Thyroid gland (tissue), 4 donors: ENCODE results near the gene ENAH. TPM values are rescaled to one million over a fixed set of nuclear protein-coding genes. Genes with fewer than 3 reads are reported as not detected.

Experiments used
- DNase-seq, 2 donors: peaks; one replicate each; pipeline ENCODE4 v3.0.0-alpha.2; 2019
- H3K27ac ChIP-seq, 3 donors: fragments of 200-600 bp; sonication (generic); 1 replicate in 2 of 3; 2 replicates in 1 of 3; pipeline ENCODE4 v1.5.1; 2016 to 2019; ENCODE audit warnings: mild to moderate bottlenecking in 1 of 3, moderate library complexity in 1 of 3
- H3K27me3 ChIP-seq: fragments of 200-600 bp; sonication (generic); one replicate; pipeline ENCODE4 v1.5.1; 2019
- H3K36me3 ChIP-seq, 2 donors: fragments of 200-600 bp; sonication (generic); one replicate each; pipeline ENCODE4 v1.5.1; 2016 to 2019
- H3K4me1 ChIP-seq, 2 donors: fragments of 200-600 bp; sonication (generic); one replicate each; pipeline ENCODE4 v1.5.1; 2017 to 2019
- H3K4me3 ChIP-seq, 3 donors: fragments of 200-600 bp; sonication (generic); replicated peaks in 1 of 3; 1 replicate in 2 of 3; 2 replicates in 1 of 3; pipeline ENCODE4 v1.5.1; 2016; ENCODE audit warnings: mild to moderate bottlenecking in 1 of 3
- H3K9me3 ChIP-seq: fragments of 200-600 bp; sonication (generic); one replicate; pipeline ENCODE4 v1.5.1; 2017
- POLR2A ChIP-seq, 2 donors: fragments of 450-650 bp; IDR thresholded peaks; one replicate each; pipeline ENCODE4 v1.6.1; 2017; ENCODE audit warnings: antibody characterized with exemption in 2 of 2, mild to moderate bottlenecking in 2 of 2, moderate library complexity in 1 of 2
- WGBS, 2 donors: methylation state at CpG; one replicate each; pipeline ENCODE4 v1.1.5; 2017; 5-methylcytosine and 5-hydroxymethylcytosine counted together
- intact Hi-C: fragments of 100-400 bp; cut with DNase I; formaldehyde crosslinking; loops from one replicate; pipeline ENCODE4 v1.15.1; 2023
- total RNA-seq, 4 donors: library from RNA; depleted of rRNA; stranded (reverse); fragments of >200 nt; gene quantifications; one replicate each; pipeline ENCODE4 v1.2.3, GENCODE V29; 2016
- TF ChIP-seq, protein P1 (sequence below), 6 experiments: fragments of 200-600 bp in 3 of 6; fragments of 450-650 bp in 3 of 6; sonication (generic) in 3 of 6; IDR thresholded peaks; one replicate each; pipeline ENCODE4 v1.5.1; 2016 to 2019; ENCODE audit warnings: antibody characterized with exemption in 6 of 6, mild to moderate bottlenecking in 2 of 6, inconsistent platforms in 1 of 6, moderate library complexity in 1 of 6

The ENAH gene
- total RNA-seq, 4 donors from 2014 or later = 24.5 to 31.4 (median 28.5) TPM

GRCh38 chr1:225451840-225452515, 200.9 kb downstream of the ENAH start:
- Histone ChIP-seq H3K27me3 (no peaks in the 10 kb centered on the region), H3K36me3 (no peaks in the 10 kb centered on the region), H3K4me1 (peaks cover 4 to 28% of the 10 kb centered on the region in 2 donors), H3K9me3 (no peaks in the 10 kb centered on the region), H3K4me3 (no peak overlapping the region), H3K27ac (no peak overlapping the region)
- intact Hi-C loops = no loop called here
- TF ChIP-seq POLR2A (IDR thresholded peaks at IDR 0.05) = no peak
- TF ChIP-seq, protein P1, sequence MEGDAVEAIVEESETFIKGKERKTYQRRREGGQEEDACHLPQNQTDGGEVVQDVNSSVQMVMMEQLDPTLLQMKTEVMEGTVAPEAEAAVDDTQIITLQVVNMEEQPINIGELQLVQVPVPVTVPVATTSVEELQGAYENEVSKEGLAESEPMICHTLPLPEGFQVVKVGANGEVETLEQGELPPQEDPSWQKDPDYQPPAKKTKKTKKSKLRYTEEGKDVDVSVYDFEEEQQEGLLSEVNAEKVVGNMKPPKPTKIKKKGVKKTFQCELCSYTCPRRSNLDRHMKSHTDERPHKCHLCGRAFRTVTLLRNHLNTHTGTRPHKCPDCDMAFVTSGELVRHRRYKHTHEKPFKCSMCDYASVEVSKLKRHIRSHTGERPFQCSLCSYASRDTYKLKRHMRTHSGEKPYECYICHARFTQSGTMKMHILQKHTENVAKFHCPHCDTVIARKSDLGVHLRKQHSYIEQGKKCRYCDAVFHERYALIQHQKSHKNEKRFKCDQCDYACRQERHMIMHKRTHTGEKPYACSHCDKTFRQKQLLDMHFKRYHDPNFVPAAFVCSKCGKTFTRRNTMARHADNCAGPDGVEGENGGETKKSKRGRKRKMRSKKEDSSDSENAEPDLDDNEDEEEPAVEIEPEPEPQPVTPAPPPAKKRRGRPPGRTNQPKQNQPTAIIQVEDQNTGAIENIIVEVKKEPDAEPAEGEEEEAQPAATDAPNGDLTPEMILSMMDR (IDR thresholded peaks at IDR 0.05) = no peak
- WGBS, 2 donors = 86 to 87% methylated on average over 20 to 22 of the region's 25 CpGs
- no peak for DNase-seq

DNA sequence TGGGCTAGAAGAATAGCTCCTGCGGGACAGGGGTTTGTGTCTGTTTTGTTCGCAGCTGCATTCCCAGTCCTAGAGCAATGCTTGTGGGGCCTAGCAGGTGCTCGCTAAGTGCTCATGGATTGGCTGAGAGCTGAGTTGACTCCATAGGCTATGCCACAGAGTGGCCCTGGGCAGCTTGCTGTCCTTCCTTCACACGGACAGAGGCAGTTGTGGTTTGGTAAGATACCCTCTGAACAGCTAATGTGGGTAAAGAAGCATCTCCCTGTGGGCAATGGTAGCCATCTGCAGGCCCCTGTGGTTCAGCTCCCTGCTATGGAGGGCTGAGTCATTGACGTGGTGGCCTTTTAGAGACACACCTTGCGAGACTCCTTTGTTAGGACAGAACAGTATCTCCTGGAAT, 201.6 kb downstream of the ENAH start:
- no peak for DNase-seq
- Histone ChIP-seq H3K4me1 (peaks cover 11 to 34% of the 10 kb centered on the region in 2 donors), H3K36me3 (no peaks in the 10 kb centered on the region), H3K9me3 (no peaks in the 10 kb centered on the region), H3K27me3 (no peaks in the 10 kb centered on the region), H3K27ac (no peak overlapping the region), H3K4me3 (no peak overlapping the region)
- intact Hi-C loops = no loop called here
- TF ChIP-seq, protein P1 (IDR thresholded peaks at IDR 0.05) = no peak
- no peak for TF ChIP-seq POLR2A (IDR thresholded peaks at IDR 0.05)
- WGBS, 2 donors = 87 to 93% methylated on average over 6 of the region's 6 CpGs

DNA sequence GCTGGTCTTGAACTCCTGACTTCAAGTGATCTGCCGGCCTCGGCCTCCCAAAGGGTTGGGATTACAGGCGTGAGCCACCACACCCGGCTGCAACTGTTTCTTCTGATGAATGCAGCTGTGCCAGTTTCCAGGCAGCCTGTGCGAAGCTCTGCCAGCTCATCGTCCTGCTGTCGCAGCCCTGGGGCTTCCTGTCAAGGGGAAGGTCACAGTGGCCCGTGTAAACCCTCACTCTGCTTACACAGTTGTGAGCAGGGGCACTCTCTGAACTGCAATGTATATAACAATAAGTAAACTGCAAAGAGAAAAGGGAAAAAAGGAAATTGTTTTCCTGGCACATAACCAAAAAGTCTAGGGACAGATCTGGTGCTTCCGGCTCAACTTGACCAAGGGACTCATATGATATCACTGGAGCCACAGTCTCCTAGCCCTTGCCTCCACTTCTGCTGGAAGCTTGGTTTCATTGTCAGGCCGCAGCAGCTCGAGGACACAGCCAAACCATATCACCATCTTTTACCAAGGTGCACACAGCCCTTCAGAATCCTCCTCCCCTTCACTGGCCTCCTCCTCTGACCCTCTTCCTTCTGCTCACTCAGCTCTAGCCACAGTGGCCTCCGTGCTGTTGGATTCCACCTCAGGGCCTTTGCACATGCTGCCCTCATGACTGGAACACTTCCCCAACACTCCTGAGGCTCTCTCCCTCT, 202.3 kb downstream of the ENAH start:
- 74 to 80% methylated on average over 12 of the region's 12 CpGs for WGBS, 2 donors
- Histone ChIP-seq H3K9me3 (no peaks in the 10 kb centered on the region), H3K27ac (no peak overlapping the region), H3K36me3 (no peaks in the 10 kb centered on the region), H3K4me3 (no peak overlapping the region), H3K27me3 (no peaks in the 10 kb centered on the region), H3K4me1 (peaks cover 18 to 41% of the 10 kb centered on the region in 2 donors)
- intact Hi-C loops = no loop called here
- no peak for DNase-seq
- no peak for TF ChIP-seq POLR2A (IDR thresholded peaks at IDR 0.05)
- TF ChIP-seq, protein P1 (IDR thresholded peaks at IDR 0.05) = no peak

- Histone ChIP-seq H3K27ac (no peak overlapping the region), H3K9me3 (no peaks in the 10 kb centered on the region), H3K27me3 (no peaks in the 10 kb centered on the region), H3K4me3 (no peak overlapping the region), H3K36me3 (no peaks in the 10 kb centered on the region), H3K4me1 (peaks cover 20 to 46% of the 10 kb centered on the region in 2 donors)
- no peak for DNase-seq
- WGBS, 2 donors = 95 to 98% methylated on average over 5 of the region's 5 CpGs
- no peak for TF ChIP-seq POLR2A (IDR thresholded peaks at IDR 0.05)
- TF ChIP-seq, protein P1 (IDR thresholded peaks at IDR 0.05) = no peak
- intact Hi-C loops = no loop called here
Measured at GRCh38 chr1:225449774-225450173, 203.1 kb downstream of the ENAH start.

DNA sequence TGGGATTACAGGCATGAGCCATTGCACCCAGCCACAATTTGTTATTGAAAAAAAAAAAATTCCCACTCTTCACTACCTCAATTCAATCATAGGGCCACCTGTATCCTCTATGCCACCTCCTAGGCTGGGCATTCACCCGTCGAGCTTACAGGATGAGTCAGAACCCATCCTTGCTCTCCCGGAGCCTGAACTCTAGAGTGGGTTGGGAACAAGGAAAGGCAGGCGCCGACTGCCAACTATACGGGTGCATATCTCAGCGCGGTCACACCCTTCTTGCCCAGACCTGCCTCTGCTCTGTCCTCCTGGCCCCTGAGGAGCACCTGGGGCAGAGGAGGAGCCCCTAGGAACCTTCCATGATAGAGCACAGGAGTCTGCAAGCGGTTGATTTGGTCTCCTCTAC, 203.7 kb downstream of the ENAH start:
- H3K9me3 ChIP-seq = no peaks in the 10 kb centered on the region
- no peak overlapping the region for H3K4me3 ChIP-seq
- no peak overlapping the region for H3K27ac ChIP-seq
- no peaks in the 10 kb centered on the region for H3K27me3 ChIP-seq
- no peak for DNase-seq
- intact Hi-C loops = no loop called here
- no peaks in the 10 kb centered on the region for H3K36me3 ChIP-seq
- no peak for TF ChIP-seq POLR2A (IDR thresholded peaks at IDR 0.05)
- TF ChIP-seq, protein P1 (IDR thresholded peaks at IDR 0.05) = no peak
- 89 to 95% methylated on average over 9 of the region's 9 CpGs for WGBS, 2 donors
- peaks cover 20 to 45% of the 10 kb centered on the region in 2 donors for H3K4me1 ChIP-seq
